OCI-LY7 (cell line): ENCODE results near the gene USO1. TPM values are rescaled to one million over a fixed set of nuclear protein-coding genes. Genes with fewer than 3 reads are reported as not detected.

Experiments used
- BruUV-seq: library from RNA; stranded (reverse); fragments of 400-500 nt; replicated peaks from 2 replicates; lab custom pipeline; 2021; lab: Mats Ljungman, UMichigan
- CTCF ChIA-PET: fragments of 300-600 bp; sonication (Branson Sonifier 250); formaldehyde crosslinking; loops from one replicate; lab custom pipeline; 2022; ENCODE audit warnings: antibody characterized with exemption; ENCODE audit not compliant: unreplicated experiment; lab: Charles Lee
- POLR2A ChIA-PET: fragments of 300-600 bp; sonication (Branson Sonifier 250); formaldehyde crosslinking; loops from one replicate; lab custom pipeline; 2022; ENCODE audit warnings: antibody characterized with exemption; lab: Charles Lee
- DNase-seq: peaks from one replicate; pipeline ENCODE4 v3.0.0-alpha.2; 2015; ENCODE audit warnings: low spot score
- H2AFZ ChIP-seq: fragments of 200-600 bp; sonication (generic), shearing (Covaris generic); 2 replicates; pipeline ENCODE4 v1.6.1; 2014; ENCODE audit warnings: mild to moderate bottlenecking, antibody characterized with exemption, low read length, moderate library complexity
- H3K27ac ChIP-seq: fragments of 200-600 bp; sonication (generic); 2 replicates; pipeline ENCODE4 v1.5.1; 2014; ENCODE audit warnings: mixed run types, low read depth, mild to moderate bottlenecking, moderate library complexity, low read length, inconsistent platforms; ENCODE audit not compliant: poor library complexity, severe bottlenecking
- H3K36me3 ChIP-seq: fragments of 200-600 bp; sonication (generic); 2 replicates; pipeline ENCODE4 v1.6.1; 2014; ENCODE audit warnings: mild to moderate bottlenecking, antibody characterized with exemption, low read length, moderate library complexity, mixed read lengths; ENCODE audit not compliant: insufficient read depth
- H3K4me1 ChIP-seq: fragments of 200-600 bp; sonication (generic); 2 replicates; pipeline ENCODE4 v1.5.1; 2014; ENCODE audit warnings: mild to moderate bottlenecking, low read length; ENCODE audit not compliant: insufficient read depth, poor library complexity, severe bottlenecking
- H3K4me2 ChIP-seq: fragments of 200-600 bp; sonication (generic); 2 replicates; pipeline ENCODE4 v1.6.1; 2014; ENCODE audit warnings: mild to moderate bottlenecking, low read length
- H3K4me3 ChIP-seq: fragments of 200-600 bp; sonication (generic); 2 replicates; pipeline ENCODE4 v1.5.1; 2014; ENCODE audit warnings: mild to moderate bottlenecking, low read depth, low read length; ENCODE audit not compliant: poor library complexity, severe bottlenecking
- H3K79me2 ChIP-seq: fragments of 200-600 bp; sonication (generic); 2 replicates; pipeline ENCODE4 v1.6.1; 2016; ENCODE audit warnings: low read depth, mild to moderate bottlenecking, low read length, moderate library complexity, mixed read lengths; ENCODE audit not compliant: insufficient read depth
- H3K9me2 ChIP-seq: fragments of 200-600 bp; sonication (generic); 2 replicates; pipeline ENCODE4 v1.6.1; 2016; ENCODE audit warnings: mild to moderate bottlenecking, low read length, mixed read lengths; ENCODE audit not compliant: insufficient read depth
- H3K9me3 ChIP-seq: fragments of 200-600 bp; sonication (generic); 2 replicates; pipeline ENCODE4 v1.6.1; 2014; ENCODE audit warnings: mild to moderate bottlenecking, mixed run types, low read length, mixed read lengths
- H4K20me1 ChIP-seq: fragments of 200-600 bp; sonication (generic); 2 replicates; pipeline ENCODE4 v1.6.1; 2014; ENCODE audit warnings: mild to moderate bottlenecking, antibody characterized with exemption, low read length, moderate library complexity, mixed read lengths; ENCODE audit not compliant: insufficient read depth
- EZH2phosphoT487 ChIP-seq: fragments of 200-600 bp; sonication (generic); IDR thresholded peaks from 2 replicates; pipeline ENCODE4 v1.6.1; 2018; ENCODE audit warnings: low read depth, borderline replicate concordance, mild to moderate bottlenecking, mixed run types, antibody characterized with exemption, low read length, moderate library complexity, mixed read lengths
- intact Hi-C: fragments of 100-400 bp; cut with micrococcal nuclease; formaldehyde crosslinking; loops from one replicate; pipeline ENCODE4 v1.10.0; 2022; ENCODE audit not compliant: unreplicated experiment
- total RNA-seq, 2 experiments: library from RNA; depleted of rRNA in 1 of 2; stranded (reverse); fragments of >200 nt in 1 of 2; shearing (Covaris generic) in 1 of 2; gene quantifications; 2 replicates each; pipeline ENCODE4 v1.2.3, GENCODE V29; 2014 to 2022
- TF ChIP-seq, protein P1 (sequence below): fragments of 200-600 bp; sonication (generic); conservative IDR thresholded peaks from 2 replicates; pipeline ENCODE4 v1.5.1; 2014; ENCODE audit warnings: mild to moderate bottlenecking, antibody characterized with exemption, low read length, moderate library complexity, mixed read lengths

Gene USO1
- total RNA-seq, 2 experiments from 2014 or later = 38.0 to 54.6 TPM

DNA sequence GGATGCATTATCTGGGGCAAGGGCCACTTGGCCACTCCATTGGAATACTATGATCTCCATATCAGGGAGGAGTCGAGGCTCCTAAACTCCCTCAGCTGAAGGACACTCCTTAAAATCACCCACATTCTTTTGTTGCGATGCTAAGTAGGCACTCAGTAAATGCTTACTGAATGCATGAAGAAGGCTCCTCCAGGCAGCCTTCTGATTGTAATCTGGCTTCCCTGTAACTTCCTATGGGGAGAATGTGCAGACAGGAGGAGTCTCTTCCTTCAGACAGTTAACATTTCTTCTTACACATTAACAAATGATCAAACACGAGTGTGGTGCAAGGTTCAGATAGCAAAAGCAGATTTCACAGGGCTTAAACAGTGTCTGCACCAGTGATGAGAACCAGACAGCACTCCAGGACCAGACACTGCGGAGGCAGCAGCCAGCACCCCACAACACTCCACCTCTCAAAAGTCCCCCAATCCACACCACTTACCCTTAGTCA lies 21.4 kb upstream of the USO1 start:
- no peaks in the 10 kb centered on the region for H3K9me2 ChIP-seq
- no peaks in the 10 kb centered on the region for H3K79me2 ChIP-seq
- H2AFZ ChIP-seq = no peak overlapping the region
- no peaks in the 10 kb centered on the region for H3K9me3 ChIP-seq
- H3K4me1 ChIP-seq = peaks cover 12% of the 10 kb centered on the region
- H4K20me1 ChIP-seq = no peaks in the 10 kb centered on the region
- H3K4me2 ChIP-seq = no peak overlapping the region
- intact Hi-C loops = no loop called here
- CTCF ChIA-PET = no interaction called here
- POLR2A ChIA-PET = no interaction called here
- BruUV-seq = no TSS peak
- TF ChIP-seq, protein P1, sequence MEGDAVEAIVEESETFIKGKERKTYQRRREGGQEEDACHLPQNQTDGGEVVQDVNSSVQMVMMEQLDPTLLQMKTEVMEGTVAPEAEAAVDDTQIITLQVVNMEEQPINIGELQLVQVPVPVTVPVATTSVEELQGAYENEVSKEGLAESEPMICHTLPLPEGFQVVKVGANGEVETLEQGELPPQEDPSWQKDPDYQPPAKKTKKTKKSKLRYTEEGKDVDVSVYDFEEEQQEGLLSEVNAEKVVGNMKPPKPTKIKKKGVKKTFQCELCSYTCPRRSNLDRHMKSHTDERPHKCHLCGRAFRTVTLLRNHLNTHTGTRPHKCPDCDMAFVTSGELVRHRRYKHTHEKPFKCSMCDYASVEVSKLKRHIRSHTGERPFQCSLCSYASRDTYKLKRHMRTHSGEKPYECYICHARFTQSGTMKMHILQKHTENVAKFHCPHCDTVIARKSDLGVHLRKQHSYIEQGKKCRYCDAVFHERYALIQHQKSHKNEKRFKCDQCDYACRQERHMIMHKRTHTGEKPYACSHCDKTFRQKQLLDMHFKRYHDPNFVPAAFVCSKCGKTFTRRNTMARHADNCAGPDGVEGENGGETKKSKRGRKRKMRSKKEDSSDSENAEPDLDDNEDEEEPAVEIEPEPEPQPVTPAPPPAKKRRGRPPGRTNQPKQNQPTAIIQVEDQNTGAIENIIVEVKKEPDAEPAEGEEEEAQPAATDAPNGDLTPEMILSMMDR = no peak
- no peak for TF ChIP-seq EZH2phosphoT487
- no peak overlapping the region for H3K4me3 ChIP-seq
- H3K36me3 ChIP-seq = no peaks in the 10 kb centered on the region
- H3K27ac ChIP-seq = no peak overlapping the region
- no peak for DNase-seq

GRCh38 chr4:75705198-75705977 lies 19.0 kb upstream of the USO1 start:
- POLR2A ChIA-PET = no interaction called here
- H3K79me2 ChIP-seq = no peaks in the 10 kb centered on the region
- H3K4me2 ChIP-seq = no peak overlapping the region
- CTCF ChIA-PET = no interaction called here
- no peak overlapping the region for H3K4me3 ChIP-seq
- no peaks in the 10 kb centered on the region for H3K9me2 ChIP-seq
- no peaks in the 10 kb centered on the region for H3K9me3 ChIP-seq
- H4K20me1 ChIP-seq = no peaks in the 10 kb centered on the region
- no peaks in the 10 kb centered on the region for H3K4me1 ChIP-seq
- no TSS peak for BruUV-seq
- TF ChIP-seq, protein P1 = no peak
- TF ChIP-seq EZH2phosphoT487 = no peak
- no peak overlapping the region for H3K27ac ChIP-seq
- DNase-seq = no peak
- H3K36me3 ChIP-seq = no peaks in the 10 kb centered on the region
- H2AFZ ChIP-seq = no peak overlapping the region
- intact Hi-C loops = no loop called here

- no peak overlapping the region for H2AFZ ChIP-seq
- BruUV-seq = no TSS peak
- no peaks in the 10 kb centered on the region for H4K20me1 ChIP-seq
- H3K4me1 ChIP-seq = no peaks in the 10 kb centered on the region
- ChIA-PET CTCF (no interaction called here), POLR2A (no interaction called here)
- H3K9me3 ChIP-seq = no peaks in the 10 kb centered on the region
- H3K4me2 ChIP-seq = no peak overlapping the region
- H3K4me3 ChIP-seq = no peak overlapping the region
- no peak for TF ChIP-seq EZH2phosphoT487
- TF ChIP-seq, protein P1 = peak; percentile 58
- H3K36me3 ChIP-seq = no peaks in the 10 kb centered on the region
- no peak for DNase-seq
- no peaks in the 10 kb centered on the region for H3K9me2 ChIP-seq
- no peaks in the 10 kb centered on the region for H3K79me2 ChIP-seq
- no peak overlapping the region for H3K27ac ChIP-seq
- intact Hi-C loops = no loop called here
Observed at GRCh38 chr4:75708218-75708691, 16.1 kb upstream of the USO1 start.
